Measurements from ENCODE around the gene SIGMAR1.
A peak's percentile ranks its signal among the peaks of the same experiment; 100 is the strongest.

SIGMAR1 gene

DNA sequence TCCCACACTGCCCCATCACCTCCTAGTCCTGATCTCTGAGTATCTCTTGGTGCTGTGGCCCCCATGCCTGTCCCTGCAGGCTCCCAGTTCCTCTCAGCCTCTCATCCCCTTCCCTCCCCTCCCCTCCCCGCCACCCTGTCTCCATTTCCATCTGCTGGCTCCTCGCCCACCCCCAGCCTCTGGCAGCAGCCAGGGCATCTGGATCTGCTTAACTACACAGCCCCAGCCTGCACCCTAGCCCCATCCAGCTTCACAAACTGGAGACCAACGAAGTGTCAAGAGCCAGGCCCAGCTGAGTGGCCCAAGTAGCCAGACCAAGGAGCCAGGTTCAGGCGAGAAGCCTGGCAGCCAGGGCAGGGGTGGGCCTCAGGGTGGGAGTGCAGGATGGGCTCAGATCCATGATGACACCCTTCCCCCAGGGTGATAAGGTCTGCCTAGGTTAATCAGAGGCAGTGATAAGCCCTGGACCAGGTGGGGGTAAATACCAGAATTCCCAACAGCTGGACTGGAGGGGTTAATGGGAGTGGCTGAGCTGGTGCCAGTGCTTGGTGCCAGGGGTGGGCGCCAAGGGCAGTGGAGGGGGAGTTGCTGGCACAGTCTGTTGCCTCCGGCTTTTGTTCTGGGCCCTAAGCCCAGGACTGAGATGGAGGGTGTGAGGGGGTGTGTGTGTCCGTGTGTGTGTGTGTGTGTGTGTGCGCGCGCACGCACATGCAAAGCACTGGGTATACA, 16.9 kb upstream of the SIGMAR1 start:
- no peak overlapping the region for H3K27ac ChIP-seq
- no peak for TF ChIP-seq ZFX (IDR thresholded peaks at IDR 0.05)
- TF ChIP-seq, protein P1, sequence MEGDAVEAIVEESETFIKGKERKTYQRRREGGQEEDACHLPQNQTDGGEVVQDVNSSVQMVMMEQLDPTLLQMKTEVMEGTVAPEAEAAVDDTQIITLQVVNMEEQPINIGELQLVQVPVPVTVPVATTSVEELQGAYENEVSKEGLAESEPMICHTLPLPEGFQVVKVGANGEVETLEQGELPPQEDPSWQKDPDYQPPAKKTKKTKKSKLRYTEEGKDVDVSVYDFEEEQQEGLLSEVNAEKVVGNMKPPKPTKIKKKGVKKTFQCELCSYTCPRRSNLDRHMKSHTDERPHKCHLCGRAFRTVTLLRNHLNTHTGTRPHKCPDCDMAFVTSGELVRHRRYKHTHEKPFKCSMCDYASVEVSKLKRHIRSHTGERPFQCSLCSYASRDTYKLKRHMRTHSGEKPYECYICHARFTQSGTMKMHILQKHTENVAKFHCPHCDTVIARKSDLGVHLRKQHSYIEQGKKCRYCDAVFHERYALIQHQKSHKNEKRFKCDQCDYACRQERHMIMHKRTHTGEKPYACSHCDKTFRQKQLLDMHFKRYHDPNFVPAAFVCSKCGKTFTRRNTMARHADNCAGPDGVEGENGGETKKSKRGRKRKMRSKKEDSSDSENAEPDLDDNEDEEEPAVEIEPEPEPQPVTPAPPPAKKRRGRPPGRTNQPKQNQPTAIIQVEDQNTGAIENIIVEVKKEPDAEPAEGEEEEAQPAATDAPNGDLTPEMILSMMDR (conservative IDR thresholded peaks at IDR 0.05): no peak

DNA sequence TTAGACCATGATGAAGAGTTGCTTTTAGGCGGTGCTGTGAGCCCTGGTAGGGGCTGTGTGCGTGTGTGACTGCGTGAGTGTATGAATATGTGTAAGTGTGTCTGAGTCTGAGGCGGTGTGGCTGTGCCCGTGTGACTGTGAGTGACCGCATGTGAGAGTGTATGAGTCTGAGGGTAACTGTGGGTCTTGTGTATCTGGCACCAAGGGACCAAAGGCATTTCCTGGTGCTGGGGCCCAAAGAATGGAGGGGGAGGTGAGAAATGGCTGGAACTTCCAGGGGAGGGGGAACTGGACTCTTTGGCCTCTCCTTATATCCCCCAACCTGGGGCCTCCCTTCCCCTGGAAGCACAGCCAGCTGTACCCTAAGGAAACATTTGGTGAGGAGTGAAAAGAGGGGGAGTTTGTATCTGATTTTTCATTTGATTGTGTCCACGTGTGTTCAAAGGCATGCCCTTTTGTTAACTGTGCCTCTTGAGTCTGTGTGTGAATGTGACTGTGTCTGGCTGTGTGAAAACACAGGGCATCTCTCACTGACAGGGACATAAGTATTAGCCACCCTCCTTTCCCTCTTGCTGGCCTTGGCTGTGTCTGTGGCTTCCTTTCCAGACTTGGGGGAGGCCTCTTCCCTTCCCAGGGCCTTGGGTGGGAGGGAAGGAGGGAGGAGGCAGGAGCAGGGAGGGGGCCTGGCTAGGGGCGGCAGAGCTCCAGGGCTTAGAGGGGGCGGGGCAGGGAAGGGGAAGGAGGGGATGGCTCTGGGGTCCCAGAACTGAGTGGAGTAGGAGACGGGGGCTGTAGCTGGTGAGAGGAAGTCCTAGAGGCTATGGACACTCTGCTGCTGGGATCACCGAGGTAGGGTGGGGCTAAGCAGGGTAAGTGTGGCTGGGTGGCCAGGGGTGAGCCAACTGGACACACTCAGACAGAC, 15.8 kb upstream of the SIGMAR1 start:
- H3K27ac ChIP-seq: peak overlapping the region; percentile 71
- TF ChIP-seq, protein P1 (conservative IDR thresholded peaks at IDR 0.05): no peak
- TF ChIP-seq ZFX (IDR thresholded peaks at IDR 0.05): no peak

DNA sequence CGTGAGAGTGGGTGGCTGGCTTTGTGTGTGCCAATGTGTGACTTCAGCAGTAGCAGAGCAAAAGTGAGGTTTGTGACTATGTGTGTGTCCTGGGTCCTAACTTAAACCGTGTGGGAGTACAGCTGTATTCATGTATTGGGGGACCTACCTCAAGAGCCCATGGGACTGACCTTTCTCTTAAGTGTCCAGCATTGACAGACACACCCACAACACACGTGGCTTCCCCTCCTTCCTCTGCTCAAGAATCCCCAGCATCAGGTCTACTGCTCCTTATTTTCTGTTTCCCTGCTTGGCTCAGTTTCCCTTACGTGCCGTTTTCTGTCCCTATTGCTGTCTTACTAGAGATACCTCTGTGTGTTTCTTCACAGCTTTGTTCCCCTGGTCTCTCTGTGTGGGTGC, 15.0 kb upstream of the SIGMAR1 start:
- TF ChIP-seq, protein P1 (conservative IDR thresholded peaks at IDR 0.05): no peak
- TF ChIP-seq ZFX (IDR thresholded peaks at IDR 0.05): no peak
- H3K27ac ChIP-seq: peak overlapping the region; percentile 71

DNA sequence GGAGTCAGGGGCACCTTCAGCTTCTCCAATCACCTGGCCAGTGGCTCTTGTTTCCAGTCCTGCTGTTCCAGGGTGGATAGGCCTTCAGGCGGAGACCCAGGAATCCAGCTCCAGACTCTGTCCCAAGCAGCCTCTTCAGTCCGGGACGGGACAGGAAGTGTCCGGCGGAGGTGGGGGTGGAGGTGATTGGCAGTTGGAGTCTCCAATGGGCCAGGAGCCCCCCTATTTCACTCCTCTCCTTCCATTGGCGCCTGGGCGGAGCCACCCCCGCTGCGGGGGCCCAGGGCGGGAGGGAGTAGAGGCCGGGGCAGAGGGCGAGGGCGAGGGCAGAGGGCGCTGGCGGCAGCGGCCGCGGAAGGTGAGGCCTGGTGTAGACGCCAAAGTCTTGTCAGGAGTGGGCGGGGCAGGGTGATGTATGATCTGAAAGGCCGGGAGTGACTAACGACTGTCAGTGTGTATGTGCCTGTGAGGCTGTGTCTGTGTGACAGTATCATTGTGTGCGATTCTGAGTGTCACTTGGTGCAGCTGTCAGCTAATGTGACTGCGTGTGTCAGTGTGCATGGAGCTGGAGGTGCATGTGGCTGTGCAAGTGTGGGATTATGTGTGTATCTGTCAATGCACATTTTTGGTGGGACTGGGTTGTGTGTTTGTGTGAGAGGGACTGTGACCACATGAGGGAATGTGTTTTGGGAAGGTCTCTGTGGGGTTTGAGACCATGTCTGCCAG, 14.5 kb upstream of the SIGMAR1 start, which contains the start of gene IL11RA:
IL11RA (plus strand) TSS at position 310 of the 726 bp plus-strand sequence. CDS start 3,033 bp downstream, outside the sequence.
- no peak for TF ChIP-seq ZFX (IDR thresholded peaks at IDR 0.05)
- TF ChIP-seq, protein P1 (conservative IDR thresholded peaks at IDR 0.05): no peak
- peak within 1 kb of the TSS; percentile 71 for H3K27ac ChIP-seq

DNA sequence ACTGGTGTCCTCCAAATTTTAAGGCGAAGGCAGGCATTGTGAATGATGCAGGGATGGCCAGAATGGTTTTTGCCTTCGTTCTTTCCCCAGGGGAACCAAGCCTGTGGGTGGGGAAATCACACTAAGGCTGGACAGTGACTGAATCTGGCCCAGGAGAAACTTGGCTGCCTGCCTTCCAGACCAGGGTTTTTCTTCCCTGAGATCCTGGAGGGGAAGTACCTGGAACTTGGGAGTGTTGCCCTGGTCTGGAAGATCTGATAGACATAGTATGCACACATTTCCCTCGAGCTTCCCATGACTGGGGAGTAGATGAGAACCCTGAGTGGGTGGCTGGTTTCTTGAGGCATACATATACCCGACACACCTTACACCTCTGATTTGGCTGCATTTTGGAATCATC, 13.7 kb upstream of the SIGMAR1 start:
- H3K27ac ChIP-seq: peak overlapping the region; percentile 71

DNA sequence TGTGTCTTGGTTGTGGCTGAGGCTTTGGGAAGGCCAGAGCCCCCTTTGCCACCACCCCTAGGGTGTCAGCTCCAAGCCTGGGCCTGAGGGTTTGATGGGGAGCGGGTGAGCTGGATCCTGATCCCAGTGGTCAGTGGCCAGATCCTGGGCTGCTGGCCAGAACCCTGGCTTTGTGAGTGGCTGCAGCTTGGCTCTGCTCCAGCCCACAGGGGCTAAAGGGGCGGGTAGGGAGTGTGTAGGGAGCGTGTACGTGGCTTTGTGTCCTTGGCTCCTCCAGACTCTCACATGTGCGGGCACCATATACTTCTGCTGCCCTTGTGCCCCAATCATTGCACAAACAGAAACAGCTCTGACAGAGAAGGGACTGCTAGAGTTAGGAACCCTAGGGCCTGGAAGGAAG, 13.2 kb upstream of the SIGMAR1 start:
- TF ChIP-seq ZFX (IDR thresholded peaks at IDR 0.05): no peak
- TF ChIP-seq, protein P1 (conservative IDR thresholded peaks at IDR 0.05): no peak
- H3K27ac ChIP-seq: peak overlapping the region; percentile 71

More for the DNA sequence above, 13.7 kb upstream of the SIGMAR1 start:
- TF ChIP-seq, protein P1 (conservative IDR thresholded peaks at IDR 0.05): no peak
- TF ChIP-seq ZFX (IDR thresholded peaks at IDR 0.05): no peak

Measured in C4-2B (cell line).